PFSK-1 (cell line): ENCODE data around the gene ARHGAP15.

ENCODE experiments used
- POLR2AphosphoS5 ChIP-seq: IDR thresholded peaks from 2 replicates; pipeline ENCODE4 v1.6.1; 2012; ENCODE audit warnings: low read depth, mild to moderate bottlenecking, control low read depth, low read length, moderate library complexity
- TAF1 ChIP-seq: IDR thresholded peaks from 2 replicates; pipeline ENCODE4 v1.6.1; 2012; ENCODE audit warnings: low read length, control low read depth, borderline replicate concordance; ENCODE audit not compliant: insufficient read depth

DNA sequence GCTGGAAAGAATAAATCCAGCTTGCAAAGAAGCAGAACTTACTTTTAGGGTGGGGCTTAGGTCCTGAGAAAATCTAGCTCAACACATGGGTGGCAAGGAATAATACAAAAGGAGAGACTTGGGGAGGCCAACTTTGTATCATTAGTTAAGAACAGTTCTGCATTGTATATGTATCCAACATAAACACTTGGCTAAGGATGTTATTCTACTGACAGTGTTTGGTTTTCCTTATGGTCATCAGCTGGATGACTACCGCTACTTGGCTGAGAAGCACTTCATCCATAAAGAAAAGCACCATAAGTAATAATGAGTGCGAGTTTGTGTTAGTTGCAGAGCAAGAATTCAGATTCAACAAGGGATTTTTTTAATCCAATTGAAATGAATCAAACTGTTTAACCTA lies 614.9 kb downstream of the ARHGAP15 start:
- TF ChIP-seq POLR2AphosphoS5 (no peak), TAF1 (no peak)
